MM.1S (cell line): ENCODE data around the gene FUT8.

Source experiments
- CTCF ChIP-seq: fragments of 300-600 bp; sonication (generic); IDR thresholded peaks from 2 replicates; pipeline ENCODE4 v1.5.1; 2016; ENCODE audit warnings: antibody characterized with exemption, low read length, mixed read lengths
- EZH2 ChIP-seq: fragments of 300-600 bp; sonication (generic); optimal IDR thresholded peaks from 2 replicates; pipeline ENCODE3; 2017; ENCODE audit warnings: low read depth, mild to moderate bottlenecking, antibody characterized with exemption, low read length, mixed read lengths

- no peak for TF ChIP-seq CTCF
- no peak for TF ChIP-seq EZH2
These were observed 71.1 kb downstream of the FUT8 start for GRCh38 chr14:65483647-65484046.
